ENCODE results near the gene CLK4. TPM values are rescaled to one million over a fixed set of nuclear protein-coding genes. Genes with fewer than 3 reads are reported as not detected.
"Not testable (repeated sequence)": the region's sequence is repeated elsewhere in the genome, so short reads cannot be mapped to it uniquely, and the experiment has no call there.

The CLK4 gene
- total and polyA plus RNA-seq, 12 donors, result 7.3 to 57.0 (median 29.0) TPM

GRCh38 chr5:178587763-178588611 lies 38.9 kb downstream of the CLK4 start:
- intact Hi-C loops (cut with DNase I), result no loop called here
- no peak for DNase-seq
- no peak for TF ChIP-seq CTCF (IDR thresholded peaks at IDR 0.05)
- no peak for TF ChIP-seq POLR2A (IDR thresholded peaks at IDR 0.05)
- Histone ChIP-seq H3K9me3 (replicated peaks in 1 of 3) (no peaks in the 10 kb centered on the region), H3K4me3 (no peak overlapping the region), H3K27me3 (peaks cover 7% of the 10 kb centered on the region), H3K27ac (no peak overlapping the region), H3K36me3 (replicated peaks in 1 of 2) (no peaks in the 10 kb centered on the region), H3K4me1 (replicated peaks in 1 of 2) (peaks cover 0 to 12% of the 10 kb centered on the region in 2 donors)
- 71 to 83% (median 78%) methylated on average over 10 to 13 of the region's 13 CpGs for WGBS, 4 donors

- Histone ChIP-seq H3K27ac (no peak overlapping the region), H3K4me3 (no peak overlapping the region), H3K27me3 (peaks cover 7% of the 10 kb centered on the region), H3K36me3 (replicated peaks in 1 of 2) (no peaks in the 10 kb centered on the region), H3K9me3 (replicated peaks in 1 of 3) (no peaks in the 10 kb centered on the region), H3K4me1 (replicated peaks in 1 of 2) (peaks cover 0 to 12% of the 10 kb centered on the region in 2 donors)
- WGBS, 4 donors, result 57 to 76% (median 68%) methylated on average over 2 of the region's 2 CpGs
- intact Hi-C loops (cut with DNase I), result no loop called here
- DNase-seq, result no peak
- TF ChIP-seq CTCF (IDR thresholded peaks at IDR 0.05) (no peak), POLR2A (IDR thresholded peaks at IDR 0.05) (no peak)
These were observed 40.5 kb downstream of the CLK4 start for GRCh38 chr5:178586396-178586795.

- WGBS, 4 donors, result 79 to 94% (median 86%) methylated on average over 7 to 11 of the region's 11 CpGs
- H3K4me3 ChIP-seq; H3K36me3 ChIP-seq (replicated peaks in 1 of 2); H3K4me1 ChIP-seq (replicated peaks in 1 of 2); H3K9me3 ChIP-seq (replicated peaks in 1 of 3); intact Hi-C loops (cut with DNase I); H3K27ac ChIP-seq; H3K27me3 ChIP-seq: not testable (repeated sequence)
- DNase-seq, result peak in 3 of 7 donors; percentile 39 to 48 (median 41)
These were observed 41.4 kb downstream of the CLK4 start for GRCh38 chr5:178585421-178585820.

- intact Hi-C loops (cut with DNase I), result no loop called here
- no peaks in the 10 kb centered on the region for H3K36me3 ChIP-seq (replicated peaks in 1 of 2)
- TF ChIP-seq CTCF (IDR thresholded peaks at IDR 0.05), result no peak
- no peak for TF ChIP-seq POLR2A (IDR thresholded peaks at IDR 0.05)
- no peak for DNase-seq
- 84 to 91% (median 87%) methylated on average over 8 of the region's 8 CpGs for WGBS, 4 donors
- H3K27ac ChIP-seq, result no peak overlapping the region
- no peaks in the 10 kb centered on the region for H3K9me3 ChIP-seq (replicated peaks in 1 of 3)
- no peaks in the 10 kb centered on the region for H3K4me1 ChIP-seq (replicated peaks in 1 of 2)
- H3K27me3 ChIP-seq, result no peaks in the 10 kb centered on the region
- H3K4me3 ChIP-seq, result no peak overlapping the region
These were observed 43.6 kb downstream of the CLK4 start for GRCh38 chr5:178583279-178583678.

- no peak overlapping the region for H3K27ac ChIP-seq
- no peak for TF ChIP-seq POLR2A (IDR thresholded peaks at IDR 0.05)
- TF ChIP-seq CTCF (IDR thresholded peaks at IDR 0.05), result no peak
- H3K4me1 ChIP-seq (replicated peaks in 1 of 2), result no peaks in the 10 kb centered on the region
- H3K4me3 ChIP-seq, result no peak overlapping the region
- H3K36me3 ChIP-seq (replicated peaks in 1 of 2), result no peaks in the 10 kb centered on the region
- DNase-seq, result no peak
- intact Hi-C loops (cut with DNase I), result no loop called here
- 78 to 88% (median 84%) methylated on average over 9 to 13 of the region's 13 CpGs for WGBS, 4 donors
- H3K27me3 ChIP-seq, result peaks cover 5% of the 10 kb centered on the region
- no peaks in the 10 kb centered on the region for H3K9me3 ChIP-seq (replicated peaks in 1 of 3)
These were observed 44.6 kb downstream of the CLK4 start for GRCh38 chr5:178582291-178582690.
